Measurements from ENCODE around the gene VSIG10L2.

VSIG10L2 gene

GRCh38 chr11:125959931-125960330 is 14.1 kb downstream of the VSIG10L2 start:
- no peak for TF ChIP-seq REST (IDR thresholded peaks at IDR 0.05; ENCODE audit: low read depth)
- TF ChIP-seq FOXM1 (IDR thresholded peaks at IDR 0.05; ENCODE audit: borderline replicate concordance, low read depth) = no peak
- no peak for TF ChIP-seq RAD21 (IDR thresholded peaks at IDR 0.05; ENCODE audit: low read depth)
- TF ChIP-seq EP300 (IDR thresholded peaks at IDR 0.05; ENCODE audit: borderline replicate concordance) = no peak
- no peak for TF ChIP-seq CREB1 (IDR thresholded peaks at IDR 0.05; ENCODE audit: low read depth)
- no peak for TF ChIP-seq TCF12 (IDR thresholded peaks at IDR 0.05; ENCODE audit: low read depth)

- TF ChIP-seq NFIC (IDR thresholded peaks at IDR 0.05) (no peak), USF1 (IDR thresholded peaks at IDR 0.05) (no peak), TCF12 (IDR thresholded peaks at IDR 0.05; ENCODE audit: low read depth) (no peak), FOXM1 (IDR thresholded peaks at IDR 0.05; ENCODE audit: borderline replicate concordance, low read depth) (no peak), EGR1 (IDR thresholded peaks at IDR 0.05) (no peak), CEBPB (IDR thresholded peaks at IDR 0.05) (no peak), REST (IDR thresholded peaks at IDR 0.05; ENCODE audit: low read depth) (no peak), TEAD4 (IDR thresholded peaks at IDR 0.05) (no peak), TAF1 (IDR thresholded peaks at IDR 0.05; ENCODE audit: low read depth) (no peak), ZBTB7A (IDR thresholded peaks at IDR 0.05; ENCODE audit: low read depth) (no peak), MAX (IDR thresholded peaks at IDR 0.05) (no peak), CREB1 (IDR thresholded peaks at IDR 0.05; ENCODE audit: low read depth) (no peak), EP300 (IDR thresholded peaks at IDR 0.05; ENCODE audit: borderline replicate concordance) (no peak), RAD21 (IDR thresholded peaks at IDR 0.05; ENCODE audit: low read depth) (no peak), YY1 (IDR thresholded peaks at IDR 0.05; ENCODE audit: low read depth) (no peak)
Measured at GRCh38 chr11:125960771-125961170, 14.9 kb downstream of the VSIG10L2 start.

GRCh38 chr11:125967515-125967914 is 21.7 kb downstream of the VSIG10L2 start:
- TF ChIP-seq NFIC (IDR thresholded peaks at IDR 0.05) = no peak
- no peak for TF ChIP-seq YY1 (IDR thresholded peaks at IDR 0.05; ENCODE audit: low read depth)
- no peak for TF ChIP-seq TAF1 (IDR thresholded peaks at IDR 0.05; ENCODE audit: low read depth)
- no peak for TF ChIP-seq RAD21 (IDR thresholded peaks at IDR 0.05; ENCODE audit: low read depth)
- TF ChIP-seq REST (IDR thresholded peaks at IDR 0.05; ENCODE audit: low read depth) = no peak

- TF ChIP-seq CEBPB (IDR thresholded peaks at IDR 0.05) (no peak), TEAD4 (IDR thresholded peaks at IDR 0.05) (no peak), EGR1 (IDR thresholded peaks at IDR 0.05) (no peak), TCF12 (IDR thresholded peaks at IDR 0.05; ENCODE audit: low read depth) (no peak), CREB1 (IDR thresholded peaks at IDR 0.05; ENCODE audit: low read depth) (no peak), USF1 (IDR thresholded peaks at IDR 0.05) (no peak), MAX (IDR thresholded peaks at IDR 0.05) (no peak), NFIC (IDR thresholded peaks at IDR 0.05) (no peak), REST (IDR thresholded peaks at IDR 0.05; ENCODE audit: low read depth) (no peak), TAF1 (IDR thresholded peaks at IDR 0.05; ENCODE audit: low read depth) (no peak), EP300 (IDR thresholded peaks at IDR 0.05; ENCODE audit: borderline replicate concordance) (no peak), FOXM1 (IDR thresholded peaks at IDR 0.05; ENCODE audit: borderline replicate concordance, low read depth) (no peak), ZBTB7A (IDR thresholded peaks at IDR 0.05; ENCODE audit: low read depth) (no peak), YY1 (IDR thresholded peaks at IDR 0.05; ENCODE audit: low read depth) (no peak), RAD21 (IDR thresholded peaks at IDR 0.05; ENCODE audit: low read depth) (no peak)
Measured at GRCh38 chr11:125968354-125968753, 22.5 kb downstream of the VSIG10L2 start.
